CD4-positive, alpha-beta T cell (primary cell): Measurements from ENCODE around the gene GRK3. TPM values are rescaled to one million over a fixed set of nuclear protein-coding genes. Genes with fewer than 3 reads are reported as not detected.
"Not testable (repeated sequence)": the region's sequence is repeated elsewhere in the genome, so short reads cannot be mapped to it uniquely, and the experiment has no call there.

Source experiments
- ATAC-seq: fragments of 200-7000 bp; cut with Tn5 transposase; one replicate; pipeline ENCODE4 v1.10.0; 2022; ENCODE audit warnings: mild to moderate bottlenecking; ENCODE audit not compliant: poor library complexity
- CTCF ChIA-PET: fragments of 350-600 bp; sonication (Branson Sonifier 250); formaldehyde crosslinking; loops from one replicate; lab custom pipeline; 2021; ENCODE audit warnings: antibody characterized with exemption, inconsistent platforms; lab: Charles Lee
- POLR2A ChIA-PET: fragments of 350-600 bp; sonication (Branson Sonifier 250); formaldehyde crosslinking; loops from one replicate; lab custom pipeline; 2021; ENCODE audit warnings: antibody characterized with exemption, inconsistent platforms; lab: Charles Lee
- DNase-seq, 14 experiments: peaks; one replicate each; pipeline ENCODE4 v3.0.0-alpha.2; 2013 to 2020; ENCODE audit warnings: mixed read lengths in 2 of 14
- H3K27ac ChIP-seq, 2 donors: one replicate each; pipeline versions ENCODE4 v1.5.1 to v1.7.0; 2013; ENCODE audit warnings: low read length in 2 of 2, low read depth in 1 of 2, mild to moderate bottlenecking in 1 of 2
- H3K27me3 ChIP-seq, 2 experiments: 1 replicate in 1 of 2; 2 replicates in 1 of 2; pipeline versions ENCODE4 v1.6.1 to v1.7.0; 2013; ENCODE audit warnings: low read length in 2 of 2, control low read depth in 1 of 2, mild to moderate bottlenecking in 1 of 2, moderate library complexity in 1 of 2; ENCODE audit not compliant: insufficient read depth in 2 of 2, control insufficient read depth in 1 of 2
- H3K36me3 ChIP-seq: one replicate; pipeline ENCODE4 v1.6.1; 2013; ENCODE audit warnings: low read length, control low read depth; ENCODE audit not compliant: insufficient read depth
- H3K4me1 ChIP-seq: one replicate; pipeline ENCODE4 v1.6.1; 2013; ENCODE audit warnings: low read length, control low read depth; ENCODE audit not compliant: insufficient read depth
- H3K4me3 ChIP-seq: one replicate; pipeline ENCODE4 v1.5.1; 2013; ENCODE audit warnings: mild to moderate bottlenecking, low read length, moderate library complexity
- H3K9me3 ChIP-seq, 2 experiments: 1 replicate in 1 of 2; 2 replicates in 1 of 2; pipeline versions ENCODE4 v1.6.1 to v1.7.0; 2013; ENCODE audit warnings: low read length in 2 of 2, mild to moderate bottlenecking in 2 of 2, control low read depth in 1 of 2, moderate library complexity in 1 of 2; ENCODE audit not compliant: control insufficient read depth in 1 of 2, insufficient read depth in 1 of 2
- H3K27ac Mint-ChIP-seq: one replicate; pipeline ENCODE4 v1.8.0; 2020; ENCODE audit warnings: mixed read lengths
- H3K27me3 Mint-ChIP-seq: one replicate; pipeline ENCODE4 v1.8.0; 2021; ENCODE audit warnings: mixed read lengths
- H3K36me3 Mint-ChIP-seq: one replicate; pipeline ENCODE4 v1.8.0; 2021; ENCODE audit warnings: low read depth, mixed read lengths
- H3K4me1 Mint-ChIP-seq: one replicate; pipeline ENCODE4 v1.8.0; 2021; ENCODE audit warnings: low read depth, mixed read lengths
- H3K4me3 Mint-ChIP-seq: one replicate; pipeline ENCODE4 v1.8.0; 2020; ENCODE audit warnings: mild to moderate bottlenecking, mixed read lengths
- H3K9me3 Mint-ChIP-seq: one replicate; pipeline ENCODE4 v1.8.0; 2020; ENCODE audit warnings: mixed read lengths
- intact Hi-C, 2 experiments: fragments of 100-400 bp; cut with DNase I in 1 of 2; cut with micrococcal nuclease in 1 of 2; formaldehyde crosslinking; loops; one replicate each; pipeline versions ENCODE4 v1.15.1 to v1.9.0; 2023 to 2025; cut with DNase I, micrococcal nuclease
- polyA plus RNA-seq, 2 donors: library from polyadenylated mRNA; unstranded; fragments of 120-200 nt; gene quantifications; one replicate each; pipeline ENCODE4 v1.2.1, GENCODE V29; 2013
- total RNA-seq, 174 experiments: library from RNA in 2 of 174; stranded (reverse) in 2 of 174; gene quantifications; one replicate each; pipeline ENCODE4 v1.2.3 and lab custom pipeline; 2021 to 2026
- TF ChIP-seq, protein P1 (sequence below): fragments of 200-600 bp; IDR thresholded peaks from one replicate; pipeline ENCODE4 v1.8.0; 2022; ENCODE audit warnings: antibody characterized with exemption, mild to moderate bottlenecking

Gene GRK3
- total RNA-seq (1 to 10 TPM; 1.7 to 2.0 TPM), total RNA-seq (lab: John Stamatoyannopoulos, UW) (1.6 to 47.3 (median 14.8) reads per million in 172 experiments)
- 5.2 TPM for polyA plus RNA-seq (2013, experiment 1 of 2)
- 4.0 TPM for polyA plus RNA-seq (2013, experiment 2 of 2)

DNA sequence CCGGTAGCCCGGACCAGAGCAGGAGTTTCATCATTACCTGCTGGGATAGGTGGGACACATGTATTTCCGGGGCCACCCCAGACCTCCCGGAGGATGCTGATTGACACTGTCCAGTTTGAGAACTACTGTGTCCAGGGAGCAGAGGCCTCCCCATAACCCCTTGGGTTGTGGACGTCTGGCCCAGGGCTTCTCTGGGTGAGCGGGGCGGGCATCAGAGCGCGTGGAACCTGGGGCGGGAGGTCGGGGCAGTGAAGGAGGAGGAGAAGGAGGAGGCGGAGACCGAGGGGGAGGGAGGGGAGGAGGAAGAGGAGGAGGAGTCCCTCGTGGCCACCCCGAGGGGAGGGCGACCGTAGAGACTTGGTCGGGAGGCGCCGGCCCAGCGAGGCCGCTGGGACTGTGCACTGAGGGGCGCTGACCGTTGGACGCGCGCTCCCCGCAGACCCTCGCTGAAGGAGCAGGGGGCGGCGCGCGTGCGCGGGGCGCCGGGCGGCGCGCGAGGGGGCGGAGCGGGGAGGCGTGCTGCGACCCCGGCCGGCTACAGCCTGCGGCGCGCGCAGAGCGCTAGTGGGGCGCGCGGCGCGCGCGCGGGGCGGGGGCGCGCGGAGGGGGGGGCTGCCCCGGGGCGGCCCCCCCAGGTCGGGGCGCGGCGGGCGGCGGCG lies at the start of gene GRK3:
Gene GRK3 (plus strand): TSS at position 356 of the 659 bp plus-strand sequence. CDS start 366 bp downstream, outside the sequence.
- Mint-ChIP-seq H3K27ac (peak within 1 kb of the TSS; percentile 22), H3K4me1 (peaks cover 41% of the 10 kb centered on the region), H3K9me3 (no peaks in the 10 kb centered on the region), H3K4me3 (peak within 1 kb of the TSS; percentile 92), H3K27me3 (peaks cover 7% of the 10 kb centered on the region), H3K36me3 (peaks cover 4% of the 10 kb centered on the region)
- DNase-seq (peak in 13 of 14 experiments; percentile 11 to 72 (median 48)), ATAC-seq (peak; percentile 66)
- intact Hi-C loops, result loop anchor here in 1 of 2 experiments (5.0 kb wide), 1 partner anchor 147 kb away; no protein-coding TSS in a partner anchor
- H3K4me1 ChIP-seq, result peaks cover 20% of the 10 kb centered on the region
- peak within 1 kb of the TSS; percentile 59 for H3K4me3 ChIP-seq
- TF ChIP-seq, protein P1, sequence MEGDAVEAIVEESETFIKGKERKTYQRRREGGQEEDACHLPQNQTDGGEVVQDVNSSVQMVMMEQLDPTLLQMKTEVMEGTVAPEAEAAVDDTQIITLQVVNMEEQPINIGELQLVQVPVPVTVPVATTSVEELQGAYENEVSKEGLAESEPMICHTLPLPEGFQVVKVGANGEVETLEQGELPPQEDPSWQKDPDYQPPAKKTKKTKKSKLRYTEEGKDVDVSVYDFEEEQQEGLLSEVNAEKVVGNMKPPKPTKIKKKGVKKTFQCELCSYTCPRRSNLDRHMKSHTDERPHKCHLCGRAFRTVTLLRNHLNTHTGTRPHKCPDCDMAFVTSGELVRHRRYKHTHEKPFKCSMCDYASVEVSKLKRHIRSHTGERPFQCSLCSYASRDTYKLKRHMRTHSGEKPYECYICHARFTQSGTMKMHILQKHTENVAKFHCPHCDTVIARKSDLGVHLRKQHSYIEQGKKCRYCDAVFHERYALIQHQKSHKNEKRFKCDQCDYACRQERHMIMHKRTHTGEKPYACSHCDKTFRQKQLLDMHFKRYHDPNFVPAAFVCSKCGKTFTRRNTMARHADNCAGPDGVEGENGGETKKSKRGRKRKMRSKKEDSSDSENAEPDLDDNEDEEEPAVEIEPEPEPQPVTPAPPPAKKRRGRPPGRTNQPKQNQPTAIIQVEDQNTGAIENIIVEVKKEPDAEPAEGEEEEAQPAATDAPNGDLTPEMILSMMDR, result no peak
- POLR2A ChIA-PET, result no interaction called here
- peak within 1 kb of the TSS in 1 of 2 donors; percentile 17 for H3K27ac ChIP-seq
- no peaks in the 10 kb centered on the region for H3K9me3 ChIP-seq
- CTCF ChIA-PET, result no interaction called here
- H3K36me3 ChIP-seq, result no peaks in the 10 kb centered on the region
- H3K27me3 ChIP-seq, result peaks cover 0 to 2% of the 10 kb centered on the region in 2 experiments

DNA sequence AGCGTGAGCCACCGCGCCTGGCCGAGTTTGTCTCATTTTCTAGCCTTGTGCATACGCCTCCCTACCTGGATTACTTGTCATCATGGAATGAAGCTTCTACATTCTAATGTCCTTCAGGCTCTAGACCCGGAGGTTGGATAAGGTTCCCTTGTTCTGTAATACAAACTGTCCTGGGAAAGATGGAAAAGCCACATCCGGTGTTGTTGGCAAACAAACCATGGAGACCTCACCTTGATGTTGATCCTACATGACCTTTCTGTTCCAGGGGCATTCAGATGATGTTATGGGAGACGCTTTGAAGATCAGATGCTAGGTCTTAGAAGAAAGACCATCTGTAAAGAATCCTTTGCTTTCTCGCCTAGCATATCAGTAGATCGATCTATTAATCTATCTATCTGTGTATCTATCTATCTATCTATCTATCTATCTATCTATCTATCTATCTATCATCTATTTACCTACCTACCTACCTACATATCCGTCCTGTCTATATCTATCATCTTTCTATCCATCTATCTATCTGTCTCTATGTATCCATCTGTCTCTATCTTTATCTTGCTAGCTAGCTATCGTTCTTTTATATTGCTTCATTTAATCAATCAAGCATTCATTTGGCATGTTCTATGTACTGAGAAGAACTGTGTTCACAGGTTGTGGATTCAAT lies 46.3 kb upstream of the GRK3 start:
- no peak overlapping the region for H3K27ac Mint-ChIP-seq

DNA sequence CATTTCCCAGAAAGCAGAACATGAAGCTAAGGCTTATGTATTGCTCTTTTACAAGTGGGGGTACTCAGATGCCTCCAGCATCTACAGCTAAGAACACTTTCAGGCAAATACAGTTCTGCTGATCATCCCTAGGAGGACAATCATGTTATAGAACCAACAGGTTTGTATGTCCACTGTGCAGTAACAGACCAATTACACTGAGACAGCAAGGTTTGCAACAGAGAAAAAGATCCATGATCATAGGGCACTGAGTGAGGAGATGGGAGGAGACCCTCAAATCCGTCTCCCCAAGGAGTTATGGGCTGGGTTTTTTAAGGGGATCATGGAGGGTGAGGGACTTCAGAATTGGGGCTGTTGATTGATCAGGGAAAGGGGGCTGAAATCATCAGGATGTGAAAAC lies 39.1 kb upstream of the GRK3 start:
- Mint-ChIP-seq H3K36me3 (peaks cover 13% of the 10 kb centered on the region), H3K27ac (no peak overlapping the region), H3K27me3 (peaks cover 6% of the 10 kb centered on the region), H3K9me3 (peaks cover 11% of the 10 kb centered on the region), H3K4me3 (no peak overlapping the region), H3K4me1 (no peaks in the 10 kb centered on the region)
- no peak for DNase-seq
- ChIA-PET POLR2A (no interaction called here), CTCF (no interaction called here)
- H3K4me3 ChIP-seq, result no peak overlapping the region
- ATAC-seq, result no peak
- TF ChIP-seq, protein P1, result no peak
- H3K9me3 ChIP-seq, result peaks cover 0 to 6% of the 10 kb centered on the region in 2 experiments
- no peaks in the 10 kb centered on the region for H3K27me3 ChIP-seq
- H3K36me3 ChIP-seq, result no peaks in the 10 kb centered on the region
- H3K27ac ChIP-seq, result no peak overlapping the region
- intact Hi-C loops, result no loop called here
- H3K4me1 ChIP-seq, result no peaks in the 10 kb centered on the region

More for the DNA sequence above, 46.3 kb upstream of the GRK3 start:
- Mint-ChIP-seq H3K36me3 (peaks cover 8% of the 10 kb centered on the region), H3K4me3 (no peak overlapping the region), H3K9me3 (peaks cover 5% of the 10 kb centered on the region), H3K27me3 (no peaks in the 10 kb centered on the region), H3K4me1 (no peaks in the 10 kb centered on the region)
- POLR2A ChIA-PET, result no interaction called here
- DNase-seq (no peak), ATAC-seq (no peak)
- TF ChIP-seq, protein P1, result no peak
- Histone ChIP-seq H3K4me3 (no peak overlapping the region), H3K36me3 (no peaks in the 10 kb centered on the region), H3K9me3 (no peaks in the 10 kb centered on the region), H3K27me3 (no peaks in the 10 kb centered on the region), H3K4me1 (no peaks in the 10 kb centered on the region), H3K27ac (no peak overlapping the region)
- CTCF ChIA-PET, result no interaction called here
- intact Hi-C loops, result loop anchor here in 1 of 2 experiments (5.0 kb wide), 1 partner anchor 256 kb away; no protein-coding TSS in a partner anchor

DNA sequence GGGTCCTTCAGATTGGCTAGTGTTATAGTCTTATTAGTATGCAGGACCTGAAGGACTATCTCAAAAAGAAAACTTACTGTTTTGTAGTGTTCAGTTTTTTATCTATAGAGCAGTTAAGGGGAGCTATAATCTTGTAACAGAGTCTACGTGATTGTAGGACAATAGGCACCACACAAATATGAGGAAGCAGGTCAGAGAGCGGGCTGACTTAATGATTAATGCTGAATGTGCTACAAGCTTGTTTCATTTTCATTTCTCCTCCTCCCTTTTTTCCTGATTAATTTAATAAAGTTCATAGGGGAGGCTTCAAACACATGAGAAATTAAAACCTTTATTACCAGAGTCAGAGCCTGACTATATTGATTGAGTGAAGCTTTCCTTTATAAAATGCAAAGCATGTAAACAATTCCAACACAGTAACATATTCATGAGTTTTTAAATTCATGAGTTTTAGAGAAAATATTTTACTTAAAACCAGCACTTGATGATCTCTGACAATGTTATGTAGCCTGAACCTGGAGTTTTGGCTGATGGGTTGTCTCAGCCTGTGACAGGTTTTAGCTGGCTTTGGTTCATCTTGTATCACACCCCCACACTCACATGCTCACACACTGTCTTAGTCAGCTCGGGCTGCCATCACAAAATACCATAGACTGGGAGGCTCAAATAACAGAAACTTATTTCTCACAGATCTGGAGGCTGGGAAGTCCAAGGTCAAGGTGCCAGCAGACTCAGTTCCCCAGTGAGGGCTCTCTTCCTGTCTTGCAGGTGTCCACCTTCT lies 38.5 kb upstream of the GRK3 start:
- DNase-seq, H3K27ac Mint-ChIP-seq, ATAC-seq, H3K27ac ChIP-seq, CTCF ChIA-PET, H3K4me1 Mint-ChIP-seq, H3K4me1 ChIP-seq, H3K36me3 ChIP-seq, POLR2A ChIA-PET, H3K27me3 ChIP-seq, intact Hi-C loops, H3K4me3 ChIP-seq, H3K9me3 ChIP-seq, H3K4me3 Mint-ChIP-seq: not testable (repeated sequence)
- Mint-ChIP-seq H3K9me3 (peaks cover 11% of the 10 kb centered on the region), H3K27me3 (peaks cover 11% of the 10 kb centered on the region), H3K36me3 (peaks cover 13% of the 10 kb centered on the region)
